HEK293 (cell line): ENCODE measurements around the gene NCOR2.

Source experiments
- CTCF ChIA-PET: fragments of 350-600 bp; formaldehyde crosslinking; extraction: SDS; loops from one replicate; lab custom pipeline; 2021; ENCODE audit warnings: antibody characterized with exemption; lab: Yijun Ruan, JAX
- POLR2A ChIA-PET: fragments of 300-600 bp; formaldehyde crosslinking; extraction: SDS; loops from one replicate; lab custom pipeline; 2020; ENCODE audit warnings: antibody characterized with exemption, inconsistent platforms; lab: Yijun Ruan, JAX
- H3K27ac ChIP-seq: fragments of 200-500 bp; sonication (Bioruptor generic); 2 replicates; pipeline ENCODE4 v1.5.1; 2014; ENCODE audit warnings: low read depth, low read length, control low read depth, inconsistent platforms; ENCODE audit errors: extremely low read depth
- H3K36me3 ChIP-seq, 2 experiments: fragments of 200-500 bp in 1 of 2; sonication (Bioruptor generic) in 1 of 2; 1 replicate in 1 of 2; 2 replicates in 1 of 2; pipeline ENCODE4 v1.5.1; 2014 to 2017; ENCODE audit warnings: inconsistent platforms in 2 of 2, low read length in 2 of 2; ENCODE audit not compliant: control insufficient read depth in 2 of 2, insufficient read depth in 1 of 2
- H3K4me1 ChIP-seq: fragments of 200-500 bp; sonication (Bioruptor generic); 2 replicates; pipeline ENCODE4 v1.5.1; 2014; ENCODE audit warnings: mild to moderate bottlenecking, low read length, inconsistent platforms; ENCODE audit not compliant: control insufficient read depth, insufficient read depth
- H3K4me3 ChIP-seq: 2 replicates; pipeline ENCODE4 v1.5.1; 2011; ENCODE audit warnings: low read depth, mild to moderate bottlenecking, control low read depth, low read length, moderate library complexity
- H3K9me3 ChIP-seq: fragments of 200-500 bp; sonication (Bioruptor generic); 2 replicates; pipeline ENCODE4 v1.5.1; 2014; ENCODE audit warnings: low read depth, low read length, inconsistent platforms; ENCODE audit not compliant: control insufficient read depth, insufficient read depth
- GFI1B ChIP-seq: fragments of 450-650 bp; formaldehyde crosslinking; IDR thresholded peaks from 2 replicates; pipeline ENCODE4 v1.5.1; 2016; ENCODE audit warnings: missing biosample characterization, missing genetic modification characterization
- SCRT1 ChIP-seq: fragments of 450-650 bp; formaldehyde crosslinking; IDR thresholded peaks from 2 replicates; pipeline ENCODE4 v1.5.1; 2016; ENCODE audit warnings: missing biosample characterization, missing genetic modification characterization, borderline replicate concordance
- TCF7L2 ChIP-seq: IDR thresholded peaks from 2 replicates; pipeline ENCODE4 v1.6.1; 2011; ENCODE audit warnings: low read depth, mild to moderate bottlenecking, inconsistent platforms, low read length, moderate library complexity, borderline replicate concordance
- ZBTB17 ChIP-seq: fragments of 450-650 bp; formaldehyde crosslinking; IDR thresholded peaks from 2 replicates; pipeline ENCODE4 v1.5.1; 2016; ENCODE audit warnings: missing biosample characterization, missing genetic modification characterization
- ZBTB20 ChIP-seq: fragments of 450-650 bp; formaldehyde crosslinking; IDR thresholded peaks from 2 replicates; pipeline ENCODE4 v1.5.1; 2016; ENCODE audit warnings: missing biosample characterization, missing genetic modification characterization
- ZNF184 ChIP-seq: fragments of 450-650 bp; IDR thresholded peaks from 2 replicates; pipeline ENCODE4 v1.5.1; 2018; ENCODE audit warnings: missing biosample characterization, mild to moderate bottlenecking, missing genetic modification characterization
- ZNF211 ChIP-seq: fragments of 450-650 bp; formaldehyde crosslinking; IDR thresholded peaks from 2 replicates; pipeline ENCODE4 v1.5.1; 2016; ENCODE audit warnings: low read depth, missing biosample characterization, missing genetic modification characterization
- ZNF768 ChIP-seq: fragments of 450-650 bp; formaldehyde crosslinking; IDR thresholded peaks from 2 replicates; pipeline ENCODE4 v1.5.1; 2018; ENCODE audit warnings: missing biosample characterization, mild to moderate bottlenecking, missing genetic modification characterization
- TF ChIP-seq, protein P1 (sequence below): fragments of 450-650 bp; formaldehyde crosslinking; IDR thresholded peaks from 2 replicates; pipeline ENCODE4 v1.5.1; 2016; ENCODE audit warnings: missing biosample characterization, missing genetic modification characterization
- TF ChIP-seq, protein P2 (sequence below): fragments of 450-650 bp; formaldehyde crosslinking; IDR thresholded peaks from 2 replicates; pipeline ENCODE4 v1.5.1; 2017; ENCODE audit warnings: missing biosample characterization, missing genetic modification characterization
- TF ChIP-seq, protein P3 (sequence below): fragments of 450-650 bp; formaldehyde crosslinking; IDR thresholded peaks from 2 replicates; pipeline ENCODE4 v1.5.1; 2017; ENCODE audit warnings: missing biosample characterization, missing genetic modification characterization
- TF ChIP-seq, protein P4 (sequence below): fragments of 450-650 bp; formaldehyde crosslinking; IDR thresholded peaks from 2 replicates; pipeline ENCODE4 v1.5.1; 2016; ENCODE audit warnings: missing biosample characterization, missing genetic modification characterization
- TF ChIP-seq, protein P5 (sequence below): fragments of 450-650 bp; formaldehyde crosslinking; IDR thresholded peaks from 2 replicates; pipeline ENCODE4 v1.5.1; 2017; ENCODE audit warnings: missing biosample characterization, missing genetic modification characterization
- TF ChIP-seq, protein P6 (sequence below): fragments of 450-650 bp; formaldehyde crosslinking; IDR thresholded peaks from 2 replicates; pipeline ENCODE4 v1.5.1; 2016; ENCODE audit warnings: missing biosample characterization, missing genetic modification characterization

NCOR2 gene

DNA sequence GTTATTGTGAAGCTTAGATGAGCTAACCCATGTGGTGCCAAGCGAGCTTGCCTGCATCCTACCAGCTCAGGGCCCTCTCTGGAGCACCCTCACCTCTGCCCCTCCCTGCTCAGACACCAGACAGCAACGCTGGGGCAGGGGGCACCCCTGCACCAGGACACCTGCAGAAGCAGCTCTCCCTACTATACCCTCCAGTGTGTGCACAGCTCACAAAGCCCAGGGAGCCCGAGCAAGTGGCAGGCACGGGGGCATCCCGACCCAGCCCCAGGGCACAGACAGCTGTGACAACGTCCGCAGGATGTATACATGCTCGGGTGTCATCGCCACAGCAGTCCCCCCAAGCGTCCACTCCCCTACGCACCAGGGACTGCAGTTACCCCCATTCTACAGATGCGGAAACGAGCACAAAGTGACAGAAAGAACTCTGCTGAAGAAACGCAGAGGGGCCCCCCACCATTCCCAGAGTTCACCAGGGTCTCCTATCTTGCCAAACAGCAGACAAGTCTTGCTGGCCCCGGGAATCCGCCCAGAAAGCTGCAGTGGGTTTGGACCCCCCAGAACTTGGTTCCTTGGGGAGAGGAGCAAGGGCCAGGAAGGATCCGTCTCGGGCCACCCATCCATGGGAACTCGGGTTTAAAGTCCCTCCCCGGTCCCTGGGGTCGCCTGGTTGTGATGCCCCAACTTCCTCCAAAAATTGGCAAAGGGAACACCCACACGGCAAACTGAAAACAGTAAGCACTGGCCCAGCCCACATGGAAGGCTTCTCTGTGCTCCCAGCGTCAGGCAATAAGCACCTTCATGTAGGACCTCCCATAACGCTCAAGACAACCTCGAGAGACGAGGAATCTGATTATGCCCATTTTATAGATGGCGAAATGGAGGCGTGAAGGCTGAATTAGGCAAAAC lies 12.0 kb downstream of the NCOR2 start:
- ChIA-PET POLR2A (no interaction called here), CTCF (interaction anchor here (1.3 kb wide), 1 partner anchor 11 kb away, joined by 4 read pairs; no protein-coding TSS in a partner anchor)
- Histone ChIP-seq H3K27ac (no peak overlapping the region), H3K9me3 (no peaks in the 10 kb centered on the region), H3K4me3 (no peak overlapping the region), H3K36me3 (no peaks in the 10 kb centered on the region), H3K4me1 (peaks cover 29% of the 10 kb centered on the region)
- TF ChIP-seq SCRT1 (no peak), ZNF211 (no peak), GFI1B (no peak), ZBTB17 (tag by site-specific recombination) (no peak), ZBTB20 (no peak), TCF7L2 (no peak), ZNF184 (tag by site-specific recombination) (no peak)
- TF ChIP-seq, protein P1, sequence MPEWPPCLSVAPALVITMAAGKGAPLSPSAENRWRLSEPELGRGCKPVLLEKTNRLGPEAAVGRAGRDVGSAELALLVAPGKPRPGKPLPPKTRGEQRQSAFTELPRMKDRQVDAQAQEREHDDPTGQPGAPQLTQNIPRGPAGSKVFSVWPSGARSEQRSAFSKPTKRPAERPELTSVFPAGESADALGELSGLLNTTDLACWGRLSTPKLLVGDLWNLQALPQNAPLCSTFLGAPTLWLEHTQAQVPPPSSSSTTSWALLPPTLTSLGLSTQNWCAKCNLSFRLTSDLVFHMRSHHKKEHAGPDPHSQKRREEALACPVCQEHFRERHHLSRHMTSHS (tag by site-specific recombination) = no peak
- TF ChIP-seq, protein P2, sequence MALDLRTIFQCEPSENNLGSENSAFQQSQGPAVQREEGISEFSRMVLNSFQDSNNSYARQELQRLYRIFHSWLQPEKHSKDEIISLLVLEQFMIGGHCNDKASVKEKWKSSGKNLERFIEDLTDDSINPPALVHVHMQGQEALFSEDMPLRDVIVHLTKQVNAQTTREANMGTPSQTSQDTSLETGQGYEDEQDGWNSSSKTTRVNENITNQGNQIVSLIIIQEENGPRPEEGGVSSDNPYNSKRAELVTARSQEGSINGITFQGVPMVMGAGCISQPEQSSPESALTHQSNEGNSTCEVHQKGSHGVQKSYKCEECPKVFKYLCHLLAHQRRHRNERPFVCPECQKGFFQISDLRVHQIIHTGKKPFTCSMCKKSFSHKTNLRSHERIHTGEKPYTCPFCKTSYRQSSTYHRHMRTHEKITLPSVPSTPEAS (tag by site-specific recombination) = no peak
- TF ChIP-seq, protein P3, sequence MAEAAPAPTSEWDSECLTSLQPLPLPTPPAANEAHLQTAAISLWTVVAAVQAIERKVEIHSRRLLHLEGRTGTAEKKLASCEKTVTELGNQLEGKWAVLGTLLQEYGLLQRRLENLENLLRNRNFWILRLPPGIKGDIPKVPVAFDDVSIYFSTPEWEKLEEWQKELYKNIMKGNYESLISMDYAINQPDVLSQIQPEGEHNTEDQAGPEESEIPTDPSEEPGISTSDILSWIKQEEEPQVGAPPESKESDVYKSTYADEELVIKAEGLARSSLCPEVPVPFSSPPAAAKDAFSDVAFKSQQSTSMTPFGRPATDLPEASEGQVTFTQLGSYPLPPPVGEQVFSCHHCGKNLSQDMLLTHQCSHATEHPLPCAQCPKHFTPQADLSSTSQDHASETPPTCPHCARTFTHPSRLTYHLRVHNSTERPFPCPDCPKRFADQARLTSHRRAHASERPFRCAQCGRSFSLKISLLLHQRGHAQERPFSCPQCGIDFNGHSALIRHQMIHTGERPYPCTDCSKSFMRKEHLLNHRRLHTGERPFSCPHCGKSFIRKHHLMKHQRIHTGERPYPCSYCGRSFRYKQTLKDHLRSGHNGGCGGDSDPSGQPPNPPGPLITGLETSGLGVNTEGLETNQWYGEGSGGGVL = no peak
- TF ChIP-seq, protein P4, sequence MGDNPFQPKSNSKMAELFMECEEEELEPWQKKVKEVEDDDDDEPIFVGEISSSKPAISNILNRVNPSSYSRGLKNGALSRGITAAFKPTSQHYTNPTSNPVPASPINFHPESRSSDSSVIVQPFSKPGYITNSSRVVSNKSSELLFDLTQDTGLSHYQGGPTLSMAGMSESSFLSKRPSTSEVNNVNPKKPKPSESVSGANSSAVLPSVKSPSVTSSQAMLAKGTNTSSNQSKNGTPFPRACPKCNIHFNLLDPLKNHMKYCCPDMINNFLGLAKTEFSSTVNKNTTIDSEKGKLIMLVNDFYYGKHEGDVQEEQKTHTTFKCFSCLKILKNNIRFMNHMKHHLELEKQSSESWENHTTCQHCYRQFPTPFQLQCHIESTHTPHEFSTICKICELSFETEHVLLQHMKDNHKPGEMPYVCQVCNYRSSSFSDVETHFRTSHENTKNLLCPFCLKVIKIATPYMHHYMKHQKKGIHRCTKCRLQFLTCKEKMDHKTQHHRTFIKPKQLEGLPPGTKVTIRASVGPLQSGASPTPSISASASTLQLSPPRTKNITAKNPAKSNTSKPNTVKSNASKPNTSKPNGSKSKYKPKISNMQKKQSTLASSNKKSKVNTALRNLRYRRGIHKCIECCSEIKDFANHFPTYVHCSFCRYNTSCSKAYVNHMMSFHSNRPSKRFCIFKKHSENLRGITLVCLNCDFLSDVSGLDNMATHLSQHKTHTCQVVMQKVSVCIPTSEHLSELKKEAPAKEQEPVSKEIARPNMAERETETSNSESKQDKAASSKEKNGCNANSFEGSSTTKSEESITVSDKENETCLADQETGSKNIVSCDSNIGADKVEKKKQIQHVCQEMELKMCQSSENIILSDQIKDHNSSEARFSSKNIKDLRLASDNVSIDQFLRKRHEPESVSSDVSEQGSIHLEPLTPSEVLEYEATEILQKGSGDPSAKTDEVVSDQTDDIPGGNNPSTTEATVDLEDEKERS (tag by site-specific recombination) = no peak
- TF ChIP-seq, protein P5, sequence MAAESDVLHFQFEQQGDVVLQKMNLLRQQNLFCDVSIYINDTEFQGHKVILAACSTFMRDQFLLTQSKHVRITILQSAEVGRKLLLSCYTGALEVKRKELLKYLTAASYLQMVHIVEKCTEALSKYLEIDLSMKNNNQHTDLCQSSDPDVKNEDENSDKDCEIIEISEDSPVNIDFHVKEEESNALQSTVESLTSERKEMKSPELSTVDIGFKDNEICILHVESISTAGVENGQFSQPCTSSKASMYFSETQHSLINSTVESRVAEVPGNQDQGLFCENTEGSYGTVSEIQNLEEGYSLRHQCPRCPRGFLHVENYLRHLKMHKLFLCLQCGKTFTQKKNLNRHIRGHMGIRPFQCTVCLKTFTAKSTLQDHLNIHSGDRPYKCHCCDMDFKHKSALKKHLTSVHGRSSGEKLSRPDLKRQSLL (tag by site-specific recombination) = no peak

DNA sequence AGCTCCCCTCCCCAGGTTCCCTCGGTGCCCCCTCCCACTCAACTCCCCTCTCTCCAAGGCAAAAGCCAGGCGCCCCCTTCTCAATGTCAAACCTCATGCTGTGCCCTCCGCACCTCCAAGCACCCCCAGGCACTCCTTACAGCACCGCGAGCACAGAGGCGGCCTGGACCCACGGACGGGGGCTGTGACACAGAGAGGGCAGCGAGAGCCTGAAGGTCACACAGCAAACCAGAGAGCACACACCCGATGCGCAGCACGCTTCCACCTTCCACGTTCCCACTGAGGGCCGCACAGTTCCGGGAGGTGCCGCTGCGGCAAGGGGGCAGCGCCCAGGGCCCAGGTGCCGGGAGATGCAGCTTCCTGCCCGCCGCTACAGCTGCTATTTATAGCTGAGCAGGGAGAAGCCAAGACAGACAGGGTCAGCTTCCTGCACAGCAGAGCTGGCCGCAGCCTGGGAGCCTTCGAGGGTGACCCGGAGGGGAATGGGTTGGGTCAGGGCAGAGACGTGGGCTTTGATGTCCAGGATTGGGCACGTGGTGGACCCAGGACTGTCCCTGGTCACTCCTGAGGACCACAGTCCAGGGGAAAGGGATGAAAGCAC lies 12.9 kb downstream of the NCOR2 start:
- H3K4me1 ChIP-seq = peaks cover 32% of the 10 kb centered on the region
- H3K9me3 ChIP-seq = no peaks in the 10 kb centered on the region
- no peak overlapping the region for H3K4me3 ChIP-seq
- peak; percentile 94 for TF ChIP-seq ZNF768 (tag by site-specific recombination)
- TF ChIP-seq, protein P6, sequence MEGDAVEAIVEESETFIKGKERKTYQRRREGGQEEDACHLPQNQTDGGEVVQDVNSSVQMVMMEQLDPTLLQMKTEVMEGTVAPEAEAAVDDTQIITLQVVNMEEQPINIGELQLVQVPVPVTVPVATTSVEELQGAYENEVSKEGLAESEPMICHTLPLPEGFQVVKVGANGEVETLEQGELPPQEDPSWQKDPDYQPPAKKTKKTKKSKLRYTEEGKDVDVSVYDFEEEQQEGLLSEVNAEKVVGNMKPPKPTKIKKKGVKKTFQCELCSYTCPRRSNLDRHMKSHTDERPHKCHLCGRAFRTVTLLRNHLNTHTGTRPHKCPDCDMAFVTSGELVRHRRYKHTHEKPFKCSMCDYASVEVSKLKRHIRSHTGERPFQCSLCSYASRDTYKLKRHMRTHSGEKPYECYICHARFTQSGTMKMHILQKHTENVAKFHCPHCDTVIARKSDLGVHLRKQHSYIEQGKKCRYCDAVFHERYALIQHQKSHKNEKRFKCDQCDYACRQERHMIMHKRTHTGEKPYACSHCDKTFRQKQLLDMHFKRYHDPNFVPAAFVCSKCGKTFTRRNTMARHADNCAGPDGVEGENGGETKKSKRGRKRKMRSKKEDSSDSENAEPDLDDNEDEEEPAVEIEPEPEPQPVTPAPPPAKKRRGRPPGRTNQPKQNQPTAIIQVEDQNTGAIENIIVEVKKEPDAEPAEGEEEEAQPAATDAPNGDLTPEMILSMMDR (tag by site-specific recombination) = no peak
- TF ChIP-seq, all 188 proteins: peak for 1
- H3K36me3 ChIP-seq = no peaks in the 10 kb centered on the region
- ChIA-PET POLR2A (no interaction called here), CTCF (interaction anchor here (0.6 to 1.3 kb wide), 2 partner anchors 12 to 127 kb away, joined by 3 to 4 read pairs; no protein-coding TSS in a partner anchor)
- H3K27ac ChIP-seq = no peak overlapping the region
